ENCODE results near the gene IL17REL. TPM values are rescaled to one million over a fixed set of nuclear protein-coding genes. Genes with fewer than 3 reads are reported as not detected.

Gene IL17REL
- total and polyA plus RNA-seq, 10 of the 15 experiments (the other 5 are each of a cell fraction or from before 2014, with no cell fraction given), result 0.03 TPM; not detected in 9

- no peak overlapping the region for H3K27ac ChIP-seq (ENCODE audit: control insufficient read depth, insufficient read depth)
- H3K4me1 ChIP-seq (ENCODE audit: control insufficient read depth, insufficient read depth, low read length), result no peaks in the 10 kb centered on the region
- FAIRE-seq, result peak; percentile 91
- WGBS (ENCODE audit: insufficient coverage, insufficient replicate concordance, low lambda C conversion rate, missing lambda C conversion rate), result 12% methylated on average over 23 of the region's 23 CpGs
- ChIA-PET SMC1A (ENCODE audit: uncharacterized antibody, unreplicated experiment) (interaction anchor here (0.7 to 3.9 kb wide), 8 partner anchors 9 to 225 kb away, joined by 3 to 30 read pairs (median 4); no protein-coding TSS in a partner anchor), POLR2A (interaction anchor here (1.2 kb wide), 1 partner anchor 24 kb away, joined by 3 read pairs; no protein-coding TSS in a partner anchor), CTCF (interaction anchor here (0.6 to 4.5 kb wide), 15 partner anchors 11 to 534 kb away, joined by 3 to 47 read pairs (median 4); no protein-coding TSS in a partner anchor), RAD21 (ENCODE audit: unreplicated experiment) (interaction anchor here (1.0 to 4.3 kb wide), 8 partner anchors 11 to 63 kb away, joined by 3 to 29 read pairs (median 4); no protein-coding TSS in a partner anchor)
- no TSS peak for BruUV-seq (replicated peaks)
- H3K36me3 ChIP-seq (ENCODE audit: control insufficient read depth in 2 of 2, insufficient read depth in 2 of 2, low read length in 1 of 2), result no peaks in the 10 kb centered on the region
- H3K79me2 ChIP-seq (ENCODE audit: control insufficient read depth, insufficient read depth, low read length), result no peaks in the 10 kb centered on the region
- DNase-seq (ENCODE audit: low read depth, low spot score), result no peak
- H4K20me1 ChIP-seq (ENCODE audit: control insufficient read depth, insufficient read depth), result no peaks in the 10 kb centered on the region
- H3K9ac ChIP-seq (ENCODE audit: control insufficient read depth, insufficient read depth, low read length), result no peak overlapping the region
- H3K4me3 ChIP-seq, result no peak overlapping the region
- H2AFZ ChIP-seq (ENCODE audit: control insufficient read depth, low read depth, low read length), result no peak overlapping the region
- in situ Hi-C loops (cut with MboI) (no loop called here), intact Hi-C loops (cut with micrococcal nuclease; ENCODE audit: unreplicated experiment) (loop anchor here (1.0 kb wide), 2 partner anchors 37 to 62 kb away; no protein-coding TSS in a partner anchor)
- ATAC-seq, result peak; percentile 99
- H3K9me3 ChIP-seq (replicated peaks; ENCODE audit: control insufficient read depth, insufficient read depth, low read length), result no peaks in the 10 kb centered on the region; the same call in 2 of the 3 replicates
- H3K4me2 ChIP-seq (ENCODE audit: control insufficient read depth, insufficient read depth), result no peak overlapping the region
- H3K27me3 ChIP-seq (replicated peaks in 1 of 2; ENCODE audit: control insufficient read depth in 2 of 2, insufficient read depth in 2 of 2, low read length in 1 of 2), result no peaks in the 10 kb centered on the region; a peak in 1 of 4 replicates
- TF ChIP-seq RBBP5 (conservative IDR thresholded peaks at IDR 0.05), result no peak
- TF ChIP-seq BHLHE40 (IDR thresholded peaks at IDR 0.05; ENCODE audit: borderline replicate concordance in 1 of 2, low read depth in 2 of 2, low read length in 1 of 2), result peak; percentile 31 to 38; a peak in 1 of 4 replicates
- TF ChIP-seq IKZF1 (conservative IDR thresholded peaks at IDR 0.05), result no peak; the same call in 1 of the 2 replicates
- TF ChIP-seq, protein P1, sequence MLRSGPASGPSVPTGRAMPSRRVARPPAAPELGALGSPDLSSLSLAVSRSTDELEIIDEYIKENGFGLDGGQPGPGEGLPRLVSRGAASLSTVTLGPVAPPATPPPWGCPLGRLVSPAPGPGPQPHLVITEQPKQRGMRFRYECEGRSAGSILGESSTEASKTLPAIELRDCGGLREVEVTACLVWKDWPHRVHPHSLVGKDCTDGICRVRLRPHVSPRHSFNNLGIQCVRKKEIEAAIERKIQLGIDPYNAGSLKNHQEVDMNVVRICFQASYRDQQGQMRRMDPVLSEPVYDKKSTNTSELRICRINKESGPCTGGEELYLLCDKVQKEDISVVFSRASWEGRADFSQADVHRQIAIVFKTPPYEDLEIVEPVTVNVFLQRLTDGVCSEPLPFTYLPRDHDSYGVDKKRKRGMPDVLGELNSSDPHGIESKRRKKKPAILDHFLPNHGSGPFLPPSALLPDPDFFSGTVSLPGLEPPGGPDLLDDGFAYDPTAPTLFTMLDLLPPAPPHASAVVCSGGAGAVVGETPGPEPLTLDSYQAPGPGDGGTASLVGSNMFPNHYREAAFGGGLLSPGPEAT (IDR thresholded peaks at IDR 0.05; ENCODE audit: low read depth), result no peak
- TF ChIP-seq YY1 (IDR thresholded peaks at IDR 0.05; ENCODE audit: low read depth, low read length), result peak; percentile 61; the same call in 1 of the 2 replicates
- TF ChIP-seq, protein P2, sequence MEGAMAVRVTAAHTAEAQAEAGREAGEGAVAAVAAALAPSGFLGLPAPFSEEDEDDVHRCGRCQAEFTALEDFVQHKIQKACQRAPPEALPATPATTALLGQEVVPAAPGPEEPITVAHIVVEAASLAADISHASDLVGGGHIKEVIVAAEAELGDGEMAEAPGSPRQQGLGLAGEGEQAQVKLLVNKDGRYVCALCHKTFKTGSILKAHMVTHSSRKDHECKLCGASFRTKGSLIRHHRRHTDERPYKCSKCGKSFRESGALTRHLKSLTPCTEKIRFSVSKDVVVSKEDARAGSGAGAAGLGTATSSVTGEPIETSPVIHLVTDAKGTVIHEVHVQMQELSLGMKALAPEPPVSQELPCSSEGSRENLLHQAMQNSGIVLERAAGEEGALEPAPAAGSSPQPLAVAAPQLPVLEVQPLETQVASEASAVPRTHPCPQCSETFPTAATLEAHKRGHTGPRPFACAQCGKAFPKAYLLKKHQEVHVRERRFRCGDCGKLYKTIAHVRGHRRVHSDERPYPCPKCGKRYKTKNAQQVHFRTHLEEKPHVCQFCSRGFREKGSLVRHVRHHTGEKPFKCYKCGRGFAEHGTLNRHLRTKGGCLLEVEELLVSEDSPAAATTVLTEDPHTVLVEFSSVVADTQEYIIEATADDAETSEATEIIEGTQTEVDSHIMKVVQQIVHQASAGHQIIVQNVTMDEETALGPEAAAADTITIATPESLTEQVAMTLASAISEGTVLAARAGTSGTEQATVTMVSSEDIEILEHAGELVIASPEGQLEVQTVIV (IDR thresholded peaks at IDR 0.05; ENCODE audit: borderline replicate concordance, partially characterized antibody), result no peak
- no peak for TF ChIP-seq NBN (IDR thresholded peaks at IDR 0.05)
- peak; percentile 92 for TF ChIP-seq SMC3 (IDR thresholded peaks at IDR 0.05; ENCODE audit: borderline replicate concordance, low read length)
- no peak for TF ChIP-seq NR2C2 (IDR thresholded peaks at IDR 0.05; ENCODE audit: borderline replicate concordance, control insufficient read depth, insufficient read length, low read depth)
- no peak for TF ChIP-seq ZNF207 (IDR thresholded peaks at IDR 0.05; ENCODE audit: borderline replicate concordance)
- TF ChIP-seq EP300 (IDR thresholded peaks at IDR 0.05; ENCODE audit: borderline replicate concordance in 1 of 2, control insufficient read depth in 1 of 2, low read depth in 2 of 2, low read length in 2 of 2), result no peak
- no peak for TF ChIP-seq CHD1 (IDR thresholded peaks at IDR 0.05; ENCODE audit: low read depth, low read length)
- TF ChIP-seq SPI1 (IDR thresholded peaks at IDR 0.05; ENCODE audit: borderline replicate concordance, insufficient read depth, low read depth, low read length), result peak; percentile 16; the same call in 1 of the 2 replicates
- no peak for TF ChIP-seq ZNF24 (IDR thresholded peaks at IDR 0.05)
- TF ChIP-seq WRNIP1 (IDR thresholded peaks at IDR 0.05; ENCODE audit: borderline replicate concordance, low read depth, low read length), result no peak
- no peak for TF ChIP-seq TAF1 (IDR thresholded peaks at IDR 0.05; ENCODE audit: borderline replicate concordance, low read depth, low read length)
- no peak for TF ChIP-seq E2F4 (IDR thresholded peaks at IDR 0.05; ENCODE audit: low read depth, low read length)
- TF ChIP-seq MTA2 (IDR thresholded peaks at IDR 0.05; ENCODE audit: low read depth), result no peak
Observed at GRCh38 chr22:49992921-49993648, 19.5 kb downstream of the IL17REL start.
